Cortex of kidney (tissue), 1 donor: Measurements from ENCODE around the gene HOXD4.

Experiments
- DNase-seq: peaks from one replicate; lab custom pipeline; 2025; lab: John Stamatoyannopoulos, UW

HOXD4 gene

DNA sequence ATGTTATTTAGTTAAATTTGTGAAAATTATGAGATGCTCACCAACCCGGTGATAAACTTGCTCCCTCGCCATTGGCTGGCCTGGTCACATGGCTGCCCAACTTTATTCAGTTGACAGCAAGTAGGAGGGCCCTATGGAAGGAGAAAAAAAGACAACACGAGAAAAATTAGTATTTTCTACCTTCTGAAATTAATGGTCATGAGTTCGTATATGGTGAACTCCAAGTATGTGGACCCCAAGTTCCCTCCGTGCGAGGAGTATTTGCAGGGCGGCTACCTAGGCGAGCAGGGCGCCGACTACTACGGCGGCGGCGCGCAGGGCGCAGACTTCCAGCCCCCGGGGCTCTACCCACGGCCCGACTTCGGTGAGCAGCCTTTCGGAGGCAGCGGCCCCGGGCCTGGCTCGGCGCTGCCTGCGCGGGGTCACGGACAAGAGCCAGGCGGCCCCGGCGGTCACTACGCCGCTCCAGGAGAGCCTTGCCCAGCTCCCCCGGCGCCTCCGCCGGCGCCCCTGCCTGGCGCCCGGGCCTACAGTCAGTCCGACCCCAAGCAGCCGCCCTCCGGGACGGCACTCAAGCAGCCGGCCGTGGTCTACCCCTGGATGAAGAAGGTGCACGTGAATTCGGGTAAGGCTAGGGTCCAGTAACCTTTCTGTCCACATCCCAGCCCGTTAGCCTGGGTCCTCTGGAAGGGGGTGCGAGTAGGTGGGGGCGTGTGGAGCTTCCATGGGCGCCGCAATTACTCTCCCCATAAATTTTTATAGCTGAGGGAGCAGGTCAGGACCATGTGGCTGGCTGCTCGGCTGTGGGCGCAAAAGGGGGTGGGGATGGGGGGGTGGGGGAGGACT, at the start of gene HOXD4:
Gene HOXD4 (plus strand): TSS at position 109 of the 846 bp plus-strand sequence. CDS start 84 bp downstream, at position 193.
- DNase-seq = no peak

DNA sequence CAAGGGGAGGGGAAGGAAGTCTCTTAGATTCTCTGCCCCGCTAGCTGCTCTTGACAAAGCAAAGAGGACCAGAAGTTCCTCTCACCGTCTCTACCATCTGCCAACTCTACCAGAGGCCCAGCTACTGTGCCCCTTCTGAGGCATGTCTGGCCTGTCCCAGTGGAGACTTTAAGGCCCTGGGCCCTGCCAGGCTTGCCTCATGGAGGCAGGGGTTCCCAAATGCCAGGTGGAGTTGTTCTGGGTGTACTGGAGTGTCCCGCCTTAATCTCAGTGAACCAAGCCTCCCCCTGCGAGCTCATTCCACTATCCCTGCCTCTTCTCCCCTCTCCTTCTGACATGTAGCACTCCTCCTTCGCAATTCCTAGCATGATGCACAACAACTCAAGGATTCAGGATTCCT, 49.5 kb upstream of the HOXD4 start:
- DNase-seq = no peak

DNA sequence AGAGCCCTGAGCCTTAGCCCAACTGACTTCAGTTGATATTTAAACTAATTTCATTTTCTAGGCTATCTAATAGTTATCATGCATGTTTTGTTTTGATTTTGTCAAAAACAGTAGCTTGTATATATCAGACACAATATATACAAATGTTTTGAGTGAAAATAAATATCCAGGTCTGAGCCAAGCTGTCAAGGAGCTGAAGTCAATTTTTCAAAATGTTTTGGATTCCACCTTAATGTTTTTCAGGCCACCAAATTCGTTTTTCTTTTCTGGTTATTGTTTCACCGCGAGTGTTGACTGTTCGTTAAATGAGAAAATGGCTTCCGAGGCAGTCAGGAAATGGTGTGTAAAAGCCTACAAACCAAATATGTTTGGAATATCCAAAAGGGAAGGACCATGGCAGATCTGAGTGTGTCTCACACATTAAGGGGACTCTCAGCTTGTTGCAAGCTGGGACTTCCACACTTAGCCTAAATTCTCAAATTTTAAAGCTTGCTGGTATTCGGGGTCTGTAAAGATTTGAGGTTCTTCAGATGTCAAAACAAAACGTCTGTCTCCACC, 49.0 kb upstream of the HOXD4 start:
- DNase-seq = no peak

- DNase-seq = no peak
Measured at GRCh38 chr2:176103194-176103593, 48.2 kb upstream of the HOXD4 start.

DNA sequence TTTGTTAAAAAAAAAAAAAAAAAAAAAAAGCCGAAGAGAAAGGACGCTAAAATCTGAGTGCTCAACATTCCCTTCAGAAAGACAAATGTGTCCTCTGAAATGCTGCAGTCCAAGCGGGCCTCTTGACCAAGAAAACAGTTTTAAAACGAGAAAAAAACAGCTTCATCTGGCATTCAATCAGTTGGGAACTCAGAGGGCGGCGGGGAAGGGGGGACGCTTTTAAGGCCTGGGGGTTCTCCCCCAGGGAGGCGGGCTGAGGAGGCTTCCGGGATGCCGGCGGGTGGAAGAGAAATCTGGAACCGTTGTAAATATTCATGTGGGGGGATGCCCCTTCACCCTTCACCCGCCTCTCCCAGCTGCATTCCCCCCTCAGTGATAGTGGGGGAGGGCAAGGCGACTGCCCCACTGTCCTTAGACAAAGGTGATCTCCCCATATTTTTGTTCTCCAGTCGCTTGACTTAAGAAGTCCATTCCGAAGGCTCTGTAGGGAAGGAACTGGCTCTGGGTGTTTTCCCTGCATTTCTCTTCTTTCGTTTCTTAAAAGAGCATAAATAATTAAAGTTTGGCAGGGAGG, 47.5 kb upstream of the HOXD4 start:
- DNase-seq = no peak

DNA sequence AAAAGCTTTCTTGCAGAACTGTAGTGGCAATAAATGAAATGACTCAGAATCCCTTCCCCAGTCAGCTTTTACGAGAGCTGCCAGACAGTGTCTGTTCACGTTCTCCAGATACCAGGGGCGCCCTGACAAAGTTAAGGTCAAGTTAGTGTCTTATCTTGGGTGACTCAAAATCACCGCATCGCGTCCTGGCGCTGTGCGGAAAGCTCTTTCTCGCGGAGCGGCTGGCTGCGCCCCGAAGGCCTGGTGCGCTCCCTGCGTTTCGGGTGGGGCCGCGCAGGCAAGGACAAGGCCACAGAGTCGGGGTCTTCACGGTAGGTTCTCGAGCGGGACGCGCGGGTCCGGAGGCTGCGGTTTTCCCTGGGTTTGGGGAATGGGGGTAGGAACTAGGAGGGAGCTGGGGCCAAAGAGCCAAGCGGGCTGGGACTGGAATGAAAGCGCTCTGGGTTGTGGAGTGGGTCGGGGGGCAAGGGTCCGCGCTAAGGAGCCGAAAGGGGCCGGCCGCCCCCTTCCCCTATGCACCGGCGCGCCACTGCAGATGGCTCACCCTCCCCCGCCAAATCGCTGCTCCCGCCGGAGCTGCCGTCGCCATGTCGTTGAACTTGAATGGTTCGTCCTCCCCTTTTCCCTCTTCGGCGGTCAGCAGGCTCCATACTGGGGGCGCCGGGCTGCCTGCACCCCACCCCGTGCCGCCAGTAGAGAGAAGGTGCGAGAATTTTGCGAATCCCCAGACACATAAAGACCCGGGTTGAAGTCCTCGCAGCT, 46.9 kb upstream of the HOXD4 start:
- DNase-seq = no peak

DNA sequence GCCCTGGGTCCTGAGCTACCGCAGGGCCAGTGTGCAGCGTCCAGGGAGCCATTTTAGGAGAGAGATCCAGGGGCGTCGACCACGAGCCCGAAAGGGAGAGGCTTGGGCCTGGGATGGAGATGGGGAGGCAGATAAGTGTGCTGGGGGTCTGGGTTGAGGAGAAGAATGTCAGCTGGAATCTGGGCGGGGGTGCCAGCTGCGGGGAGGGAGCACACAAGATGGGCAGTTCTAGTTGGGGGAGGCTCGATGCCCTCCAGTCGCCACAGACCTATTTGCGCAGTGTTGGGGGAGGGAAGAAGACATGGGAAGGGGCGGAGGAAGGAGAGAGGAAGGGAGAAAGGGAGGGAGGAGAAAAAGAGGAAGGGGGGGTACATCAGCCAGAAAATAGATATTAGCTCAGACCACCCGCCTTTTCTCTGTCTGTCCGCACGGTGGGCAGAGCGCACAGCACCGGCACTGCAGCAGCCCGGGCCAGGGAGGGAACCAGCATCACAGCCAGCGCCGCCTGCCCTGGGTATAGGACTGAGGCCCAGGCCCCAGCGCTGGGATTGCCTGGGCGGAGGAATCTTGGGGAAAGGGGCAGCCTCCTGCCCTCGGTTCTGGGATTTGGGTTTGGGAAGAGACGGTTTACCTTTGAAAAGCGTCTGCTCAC, 46.1 kb upstream of the HOXD4 start:
- DNase-seq = no peak

DNA sequence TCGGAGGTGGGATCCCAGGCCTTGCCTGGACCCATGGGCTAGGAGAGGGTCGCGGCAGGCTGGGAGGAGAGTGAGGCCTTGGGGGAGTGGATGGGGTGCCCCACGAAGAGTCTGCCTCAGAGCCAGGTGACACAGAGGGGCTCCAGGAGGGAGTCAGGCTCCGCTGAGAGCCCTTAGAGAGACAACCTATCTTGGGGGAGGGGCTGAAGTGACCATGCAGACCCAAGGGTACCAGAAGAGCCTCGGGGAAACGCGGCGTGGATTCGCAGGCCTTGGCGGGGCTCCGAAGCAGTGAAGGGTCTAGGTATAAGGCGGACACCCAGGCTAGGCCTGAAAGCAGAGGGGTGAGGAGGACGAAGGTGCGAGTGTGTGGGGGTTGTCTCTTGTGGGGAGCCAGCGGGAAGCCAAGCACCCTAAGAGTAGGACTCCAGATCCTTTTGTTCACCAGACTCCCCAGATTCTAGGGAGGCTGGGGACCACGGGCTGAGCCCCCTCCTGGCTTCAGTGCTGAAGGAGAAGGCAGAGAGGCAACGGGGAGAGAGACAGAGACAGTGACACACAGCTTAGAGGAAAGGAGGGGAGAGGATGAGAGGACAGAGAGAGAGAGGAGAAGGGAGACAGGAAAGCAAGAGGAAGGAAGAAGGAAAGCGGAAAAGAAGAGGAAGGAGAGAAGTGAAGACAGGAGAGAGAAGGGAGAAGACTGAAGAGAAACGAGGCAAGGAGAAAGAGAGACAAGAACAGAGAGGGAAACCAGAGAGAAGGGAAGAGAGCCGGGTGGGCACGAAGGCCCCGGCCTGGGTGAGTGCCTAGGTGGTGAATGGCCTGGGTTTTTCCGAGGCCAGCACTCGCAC, 45.4 kb upstream of the HOXD4 start:
- no peak for DNase-seq

- no peak for DNase-seq
Measured at GRCh38 chr2:176106581-176107539, 44.5 kb upstream of the HOXD4 start, which contains the start of gene HOXD11. Gene HOXD11 (plus strand): TSS chr2:176107280. CDS start chr2:176107356, 76 bp downstream.

GRCh38 chr2:176107731-176108181, 43.6 kb upstream of the HOXD4 start:
- no peak for DNase-seq

- DNase-seq = no peak
Measured at GRCh38 chr2:176109192-176109901, 42.0 kb upstream of the HOXD4 start.

DNA sequence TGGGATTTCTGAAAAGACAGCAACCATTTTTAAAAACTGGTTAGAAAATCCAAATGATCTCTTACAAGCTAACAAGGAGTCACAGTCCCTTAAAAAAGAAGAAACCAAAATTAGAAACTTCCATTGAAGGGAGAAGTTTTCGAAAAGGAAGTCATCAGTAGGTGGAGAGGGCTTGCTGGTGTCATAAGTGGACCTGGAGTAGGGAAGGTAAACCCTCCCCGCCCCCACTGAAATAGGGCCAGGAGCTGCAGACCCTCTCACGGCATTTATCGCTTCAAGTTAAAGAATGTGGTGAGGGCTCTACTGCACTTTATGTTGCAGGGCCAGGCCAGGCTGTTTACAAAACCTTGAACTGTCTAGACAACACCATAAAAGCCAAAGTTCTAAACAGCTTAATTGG, 41.4 kb upstream of the HOXD4 start:
- no peak for DNase-seq

GRCh38 chr2:176110415-176111308, 40.7 kb upstream of the HOXD4 start:
- no peak for DNase-seq

GRCh38 chr2:176111309-176111663, 40.1 kb upstream of the HOXD4 start:
- DNase-seq = no peak

DNA sequence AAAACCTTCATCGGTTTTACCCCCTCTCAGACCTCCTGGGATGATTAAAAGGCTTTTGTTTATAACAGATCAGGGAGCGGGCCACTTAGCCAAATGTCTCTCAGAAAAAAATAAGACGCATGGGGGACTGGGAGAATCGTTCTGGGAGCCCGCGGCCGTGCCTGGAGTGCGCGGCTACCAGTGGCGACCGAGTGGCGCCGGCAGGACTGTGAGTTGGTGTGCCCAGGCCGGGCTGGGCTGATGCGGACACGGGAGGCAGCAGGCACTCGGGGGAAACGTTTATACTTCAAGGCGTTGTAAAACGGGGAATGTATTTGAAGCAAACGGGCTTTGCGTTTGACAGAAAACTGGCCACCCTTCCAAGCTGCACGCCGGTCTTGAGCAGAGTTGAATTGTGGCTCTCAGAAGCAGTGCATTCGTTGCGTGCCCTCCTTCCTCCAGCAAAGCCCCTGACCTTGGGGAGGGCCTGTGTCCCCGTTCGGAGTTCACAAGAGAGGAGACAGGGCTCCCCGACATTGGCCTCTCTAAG, 39.4 kb upstream of the HOXD4 start:
- no peak for DNase-seq

DNA sequence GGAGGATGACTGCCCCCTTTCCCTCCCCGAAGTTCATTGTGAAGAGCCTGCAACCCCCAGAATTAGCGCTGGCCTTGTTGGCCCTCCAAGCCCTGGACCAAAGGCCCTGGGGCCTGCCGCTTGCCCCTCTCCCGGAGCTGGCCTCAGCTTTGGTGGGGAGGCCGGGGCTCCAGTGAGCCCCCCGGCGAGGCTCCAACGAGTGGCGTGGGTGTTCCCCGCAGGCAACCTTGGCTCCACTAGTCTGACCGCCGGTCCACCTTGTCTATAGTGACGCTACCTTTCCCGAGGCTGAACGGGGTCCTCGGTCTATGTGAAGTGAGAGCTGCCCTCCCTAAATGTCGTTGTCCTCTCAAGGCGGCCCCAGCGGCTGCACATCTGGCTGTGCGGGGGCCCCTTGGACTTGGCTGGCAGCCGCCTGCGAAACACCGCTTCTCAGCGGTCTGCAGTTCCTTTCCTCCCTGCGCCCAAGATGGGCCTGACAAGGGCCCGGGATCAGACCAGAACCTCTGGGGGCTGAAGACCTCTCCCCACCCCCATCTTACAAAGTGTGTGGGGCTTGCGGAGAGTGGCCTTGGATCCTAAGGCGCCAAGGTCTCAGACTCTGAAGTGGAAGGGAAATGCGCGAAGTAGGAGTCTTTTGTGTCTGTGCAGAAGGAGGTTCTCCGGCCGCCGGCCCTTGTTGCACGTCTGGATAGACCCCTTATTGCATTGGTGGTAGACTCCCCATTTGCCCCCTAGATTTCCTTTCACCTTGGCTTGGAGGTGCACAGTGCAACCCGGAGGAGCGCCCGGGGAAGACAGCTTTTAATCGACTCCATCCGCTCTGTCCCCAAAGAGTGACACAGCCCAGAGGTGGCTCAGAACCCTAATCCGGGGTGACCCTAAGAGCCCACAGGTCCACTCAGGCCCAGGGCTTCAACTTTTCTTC, 38.7 kb upstream of the HOXD4 start:
- DNase-seq = no peak
